GM12878 (cell line): ENCODE data around the gene MEOX1. TPM values are rescaled to one million over a fixed set of nuclear protein-coding genes. Genes with fewer than 3 reads are reported as not detected.

Source experiments
- ATAC-seq: fragments of 200-7000 bp; cut with Tn5 transposase; 3 replicates; pipeline ENCODE4 v1.9.1; 2020; ENCODE audit warnings: mild to moderate bottlenecking, moderate library complexity
- BruUV-seq: library from RNA; stranded (reverse); fragments of 400-500 nt; replicated peaks from 2 replicates; lab custom pipeline; 2021; lab: Mats Ljungman, UMichigan
- CTCF ChIA-PET: fragments of 300-600 bp; sonication (Branson Sonifier 250); formaldehyde crosslinking; extraction: SDS; loops from one replicate; lab custom pipeline; 2021; ENCODE audit warnings: inconsistent platforms; lab: Yijun Ruan, JAX
- POLR2A ChIA-PET: fragments of 350-600 bp; formaldehyde crosslinking; extraction: SDS; loops from one replicate; lab custom pipeline; 2021; ENCODE audit warnings: inconsistent platforms; lab: Charles Lee
- RAD21 ChIA-PET: fragments of 300-600 bp; sonication (Branson Sonifier 250); formaldehyde crosslinking; loops from one replicate; lab custom pipeline; 2023; ENCODE audit warnings: antibody characterized with exemption; ENCODE audit not compliant: unreplicated experiment; lab: Charles Lee
- SMC1A ChIA-PET: fragments of 300-600 bp; sonication (Branson Sonifier 250); formaldehyde crosslinking; loops from one replicate; lab custom pipeline; 2023; ENCODE audit not compliant: unreplicated experiment, uncharacterized antibody; lab: Charles Lee
- DNase-seq: peaks from one replicate; pipeline ENCODE4 v3.0.0-alpha.2; 2011; ENCODE audit warnings: low read depth, low spot score
- FAIRE-seq: peaks from 3 replicates; lab custom pipeline; 2011; peaks lifted over from hg19 to GRCh38; lab: Jason Lieb, UNC
- H2AFZ ChIP-seq: 2 replicates; pipeline ENCODE4 v1.6.0; 2011; ENCODE audit warnings: low read depth, low read length, control low read depth; ENCODE audit not compliant: control insufficient read depth
- H3K27ac ChIP-seq: 2 replicates; pipeline ENCODE4 v1.5.1; 2011; ENCODE audit warnings: control low read depth; ENCODE audit not compliant: control insufficient read depth, insufficient read depth
- H3K27me3 ChIP-seq, 2 experiments: replicated peaks in 1 of 2; 2 replicates each; pipeline versions ENCODE4 v1.6.0 to v1.6.1; 2011; ENCODE audit warnings: low read length in 1 of 2; ENCODE audit not compliant: control insufficient read depth in 2 of 2, insufficient read depth in 2 of 2
- H3K36me3 ChIP-seq, 2 experiments: 2 replicates each; pipeline ENCODE4 v1.5.1; 2011; ENCODE audit warnings: low read length in 1 of 2; ENCODE audit not compliant: control insufficient read depth in 2 of 2, insufficient read depth in 2 of 2
- H3K4me1 ChIP-seq: 2 replicates; pipeline ENCODE4 v1.6.1; 2011; ENCODE audit warnings: mild to moderate bottlenecking, low read length, moderate library complexity, mixed read lengths; ENCODE audit not compliant: control insufficient read depth, insufficient read depth
- H3K4me2 ChIP-seq: 2 replicates; pipeline ENCODE4 v1.6.0; 2011; ENCODE audit warnings: control low read depth; ENCODE audit not compliant: control insufficient read depth, insufficient read depth
- H3K4me3 ChIP-seq: fragments of 200-600 bp; sonication (generic); 2 replicates; pipeline ENCODE4 v1.5.1; 2016
- H3K79me2 ChIP-seq: 2 replicates; pipeline ENCODE4 v1.6.0; 2011; ENCODE audit warnings: low read length; ENCODE audit not compliant: control insufficient read depth, insufficient read depth
- H3K9ac ChIP-seq: 2 replicates; pipeline ENCODE4 v1.8.0; 2011; ENCODE audit warnings: low read length, control low read depth, mixed read lengths; ENCODE audit not compliant: control insufficient read depth, insufficient read depth
- H3K9me3 ChIP-seq: replicated peaks from 3 replicates; pipeline ENCODE4 v1.5.1; 2011; ENCODE audit warnings: mild to moderate bottlenecking, low read length; ENCODE audit not compliant: control insufficient read depth, insufficient read depth
- H4K20me1 ChIP-seq: 2 replicates; pipeline ENCODE4 v1.6.0; 2011; ENCODE audit not compliant: control insufficient read depth, insufficient read depth
- BCL3 ChIP-seq: IDR thresholded peaks from 2 replicates; pipeline ENCODE4 v1.6.1; 2011; ENCODE audit warnings: borderline replicate concordance, low read depth, mild to moderate bottlenecking, moderate library complexity, low read length; ENCODE audit not compliant: insufficient read depth, poor library complexity, severe bottlenecking
- CHD4 ChIP-seq: fragments of 200-600 bp; sonication (generic); IDR thresholded peaks from 2 replicates; pipeline ENCODE4 v1.6.1; 2016; ENCODE audit warnings: mild to moderate bottlenecking
- E2F4 ChIP-seq: IDR thresholded peaks from 2 replicates; pipeline ENCODE4 v1.6.1; 2012; ENCODE audit warnings: low read depth, low read length, improper control_type of control experiment
- MXI1 ChIP-seq: fragments of 150-350 bp; IDR thresholded peaks from 2 replicates; pipeline ENCODE4 v1.6.1; 2011; ENCODE audit warnings: low read depth, mild to moderate bottlenecking, inconsistent platforms, low read length, improper control_type of control experiment
- NFYB ChIP-seq: IDR thresholded peaks from 2 replicates; pipeline ENCODE4 v1.6.1; 2011; ENCODE audit warnings: low read depth, mild to moderate bottlenecking, low read length, improper control_type of control experiment, moderate library complexity; ENCODE audit not compliant: insufficient read depth
- NRF1 ChIP-seq: conservative IDR thresholded peaks from 2 replicates; pipeline ENCODE4 v1.6.1; 2011; ENCODE audit warnings: mild to moderate bottlenecking, low read depth, low read length, improper control_type of control experiment
- PAX5 ChIP-seq: IDR thresholded peaks from 2 replicates; pipeline ENCODE4 v1.6.1; 2011; ENCODE audit warnings: low read depth, low read length, borderline replicate concordance
- RAD51 ChIP-seq: fragments of 450-650 bp; IDR thresholded peaks from 2 replicates; pipeline ENCODE4 v1.6.1; 2016; ENCODE audit warnings: moderate library complexity, mild to moderate bottlenecking, inconsistent platforms
- RFX5 ChIP-seq: IDR thresholded peaks from 2 replicates; pipeline ENCODE4 v1.6.1; 2011; ENCODE audit warnings: low read depth, low read length, improper control_type of control experiment
- SRF ChIP-seq, 2 experiments: IDR thresholded peaks; 2 replicates each; pipeline ENCODE4 v1.6.1; 2011; ENCODE audit warnings: low read depth in 2 of 2, low read length in 2 of 2, mild to moderate bottlenecking in 1 of 2, moderate library complexity in 1 of 2
- TARDBP ChIP-seq: IDR thresholded peaks from 2 replicates; pipeline ENCODE4 v1.6.1; 2016; ENCODE audit warnings: borderline replicate concordance
- YBX1 ChIP-seq: fragments of 450-650 bp; IDR thresholded peaks from 2 replicates; pipeline ENCODE4 v1.6.1; 2016; ENCODE audit warnings: antibody characterized with exemption
- WGBS: methylation state at CpG from one replicate; pipeline ENCODE4 v1.1.6; 2016; ENCODE audit warnings: low lambda C conversion rate; ENCODE audit not compliant: insufficient replicate concordance, insufficient coverage; ENCODE audit errors: missing lambda C conversion rate; 5-methylcytosine and 5-hydroxymethylcytosine counted together
- in situ Hi-C: fragments of 300-500 bp; cut with MboI; formaldehyde crosslinking; loops from 9 replicates; pipeline ENCODE4 v1.14.3; 2018; ENCODE audit warnings: mixed read lengths
- intact Hi-C: fragments of 100-400 bp; cut with micrococcal nuclease; formaldehyde crosslinking; loops from one replicate; pipeline ENCODE4 v1.14.2; 2022; ENCODE audit not compliant: unreplicated experiment
- polyA plus RNA-seq, 11 experiments: library from polyadenylated mRNA; depleted of rRNA in 4 of 11; unstranded in 6 of 11; stranded (reverse) in 5 of 11; fragments of >200 nt; fragmentation: Nextera tagmentation in 4 of 11; fragmentation: Illumina TruSeq in 1 of 11; extraction: Ambion mirVana in 4 of 11; extraction: Trizol in 1 of 11; gene quantifications; 1 replicate in 1 of 11; 2 replicates in 10 of 11; pipeline versions ENCODE4 v1.2.1 to v1.2.3, GENCODE V29; 2011 to 2016; ENCODE audit warnings: inconsistent platforms in 2 of 11, missing spikeins in 2 of 11, low read depth in 1 of 11
- total RNA-seq, 4 experiments: library from RNA; depleted of rRNA in 3 of 4; stranded (reverse); fragments of >200 nt in 3 of 4; fragmentation: Illumina TruSeq in 1 of 4; extraction: Trizol in 1 of 4; gene quantifications; 2 replicates each; pipeline versions ENCODE4 v1.2.1 to v1.2.3, GENCODE V29; 2013 to 2021

The MEOX1 gene
- total and polyA plus RNA-seq, 10 of the 15 experiments (the other 5 are each of a cell fraction or from before 2014, with no cell fraction given): 0.19 to 9.4 (median 0.46) TPM

- Histone ChIP-seq H3K9me3 (no peaks in the 10 kb centered on the region; the same call in 2 of the 3 replicates), H3K9ac (no peak overlapping the region), H4K20me1 (no peaks in the 10 kb centered on the region), H3K4me1 (no peaks in the 10 kb centered on the region), H3K79me2 (no peaks in the 10 kb centered on the region), H3K27ac (no peak overlapping the region), H3K4me3 (no peak overlapping the region), H3K27me3 (no peaks in the 10 kb centered on the region), H3K4me2 (no peak overlapping the region), H3K36me3 (no peaks in the 10 kb centered on the region), H2AFZ (no peak overlapping the region)
- ChIA-PET SMC1A (interaction anchor here (1.2 kb wide), 1 partner anchor 9 kb away, joined by 3 read pairs; no protein-coding TSS in a partner anchor), CTCF (interaction anchor here (1.0 kb wide), 1 partner anchor 231 kb away, joined by 3 read pairs; no protein-coding TSS in a partner anchor), RAD21 (no interaction called here), POLR2A (no interaction called here)
- no TSS peak for BruUV-seq
- in situ Hi-C loops: no loop called here
- ATAC-seq (no peak), FAIRE-seq (no peak), DNase-seq (no peak)
- WGBS: 24% methylated on average over 11 of the region's 11 CpGs
- TF ChIP-seq RAD51 (no peak), MXI1 (no peak), SRF (IDR thresholded peaks at IDR 0.05; ENCODE audit: low read depth in 2 of 2, low read length in 2 of 2) (no peak), PAX5 (no peak), NFYB (no peak), E2F4 (no peak), BCL3 (no peak), YBX1 (no peak), NRF1 (no peak), CHD4 (no peak), TARDBP (no peak), RFX5 (no peak)
- intact Hi-C loops: no loop called here
These were observed 46.2 kb downstream of the MEOX1 start for GRCh38 chr17:43615330-43616028.
